Mucosa of descending colon (tissue), 3 donors: ENCODE data around the gene DOCK8. TPM values are rescaled to one million over a fixed set of nuclear protein-coding genes. Genes with fewer than 3 reads are reported as not detected.
"Not testable (repeated sequence)": the region's sequence is repeated elsewhere in the genome, so short reads cannot be mapped to it uniquely, and the experiment has no call there.

Source experiments
- ATAC-seq: fragments of 200-7000 bp; cut with Tn5 transposase; one replicate; pipeline ENCODE4 v1.9.1; 2020; ENCODE audit warnings: mild to moderate bottlenecking, moderate library complexity
- DNase-seq, 3 donors: peaks; one replicate each; pipeline ENCODE4 v3.0.0-alpha.2; 2020
- H3K36me3 ChIP-seq: fragments of 200-600 bp; one replicate; pipeline ENCODE4 v1.8.0; 2021; ENCODE audit warnings: low read depth, mild to moderate bottlenecking
- H3K4me1 ChIP-seq: fragments of 200-600 bp; one replicate; pipeline ENCODE4 v1.8.0; 2021; ENCODE audit warnings: low read depth, mild to moderate bottlenecking
- H3K4me3 ChIP-seq: fragments of 200-600 bp; one replicate; pipeline ENCODE4 v1.8.0; 2021; ENCODE audit warnings: mild to moderate bottlenecking
- H3K9me3 ChIP-seq: fragments of 200-600 bp; one replicate; pipeline ENCODE4 v1.8.0; 2021; ENCODE audit warnings: mild to moderate bottlenecking
- CTCF ChIP-seq: fragments of 200-600 bp; IDR thresholded peaks from one replicate; pipeline ENCODE4 v1.8.0; 2022; ENCODE audit warnings: antibody characterized with exemption, mild to moderate bottlenecking
- intact Hi-C, 2 donors: fragments of 100-400 bp; cut with DNase I in 1 of 2; cut with micrococcal nuclease in 1 of 2; formaldehyde crosslinking; loops; one replicate each; pipeline versions ENCODE4 v1.11.0 to v1.11.1; 2022; cut with DNase I, micrococcal nuclease
- total RNA-seq, 3 donors: library from RNA; stranded (reverse); fragmentation: NEBNext Ultra II Directional in 2 of 3; extraction: Animal tissue kit (Norgen Biotek cat#: 25700) in 2 of 3; gene quantifications; one replicate each; pipeline versions ENCODE4 v1.2.1 to v1.2.4, GENCODE V29; 2021 to 2023
- donor health status: DM: no; HTN: no; CAD: no; lungs with moderate emphysema.
- donor health status: DM: no; HTN: no; CAD: no.
- donor health status: DM: no; HTN: yes; CAD: no.

DOCK8 gene
- total RNA-seq, 3 donors from 2014 or later = 13.5 to 16.6 (median 15.7) TPM

- no peaks in the 10 kb centered on the region for H3K36me3 ChIP-seq
- TF ChIP-seq CTCF = no peak
- no peaks in the 10 kb centered on the region for H3K9me3 ChIP-seq
- H3K4me3 ChIP-seq = no peak overlapping the region
- intact Hi-C loops = no loop called here
- DNase-seq (no peak), ATAC-seq (no peak)
- H3K4me1 ChIP-seq = no peaks in the 10 kb centered on the region
Observed at GRCh38 chr9:216866-217265, 2.2 kb downstream of the DOCK8 start.

- H3K36me3 ChIP-seq = no peaks in the 10 kb centered on the region
- H3K9me3 ChIP-seq = no peaks in the 10 kb centered on the region
- DNase-seq = no peak
- no peak for ATAC-seq
- H3K4me1 ChIP-seq = no peaks in the 10 kb centered on the region
- no peak overlapping the region for H3K4me3 ChIP-seq
- intact Hi-C loops = no loop called here
- no peak for TF ChIP-seq CTCF
Observed at GRCh38 chr9:217950-218349, 3.3 kb downstream of the DOCK8 start.

GRCh38 chr9:219036-219435 is 4.4 kb downstream of the DOCK8 start:
- DNase-seq, intact Hi-C loops, H3K4me1 ChIP-seq, ATAC-seq, H3K36me3 ChIP-seq, H3K9me3 ChIP-seq, H3K4me3 ChIP-seq: not testable (repeated sequence)

GRCh38 chr9:219670-220365 is 5.2 kb downstream of the DOCK8 start:
- TF ChIP-seq CTCF = no peak
- no peaks in the 10 kb centered on the region for H3K36me3 ChIP-seq
- DNase-seq (peak in 1 of 3 donors; percentile 50), ATAC-seq (no peak)
- no peak overlapping the region for H3K4me3 ChIP-seq
- no peaks in the 10 kb centered on the region for H3K9me3 ChIP-seq
- intact Hi-C loops = no loop called here
- H3K4me1 ChIP-seq = no peaks in the 10 kb centered on the region

GRCh38 chr9:221989-222776 is 7.5 kb downstream of the DOCK8 start:
- Histone ChIP-seq H3K4me1 (no peaks in the 10 kb centered on the region), H3K36me3 (no peaks in the 10 kb centered on the region), H3K9me3 (no peaks in the 10 kb centered on the region), H3K4me3 (no peak overlapping the region)
- intact Hi-C loops = no loop called here
- ATAC-seq (no peak), DNase-seq (no peak)
- no peak for TF ChIP-seq CTCF

GRCh38 chr9:223152-223551 is 8.5 kb downstream of the DOCK8 start:
- Histone ChIP-seq H3K9me3 (no peaks in the 10 kb centered on the region), H3K4me3 (no peak overlapping the region), H3K4me1 (no peaks in the 10 kb centered on the region), H3K36me3 (no peaks in the 10 kb centered on the region)
- intact Hi-C loops = no loop called here
- ATAC-seq (no peak), DNase-seq (no peak)
- no peak for TF ChIP-seq CTCF
